ENCODE data around the gene DPP6.
"Not testable (repeated sequence)": the region's sequence is repeated elsewhere in the genome, so short reads cannot be mapped to it uniquely, and the experiment has no call there.

Gene DPP6

GRCh38 chr7:154051643-154052529 lies at the start of gene DPP6:
Gene DPP6, plus strand, starts transcription at chr7:154052398.
- DNase-seq (ENCODE audit: low spot score) = not testable (repeated sequence)

- DNase-seq (ENCODE audit: low spot score) = not testable (repeated sequence)
These were observed 42.7 kb upstream of the DPP6 start for GRCh38 chr7:154009423-154009911.

- DNase-seq (ENCODE audit: low spot score) = not testable (repeated sequence)
These were observed 41.3 kb upstream of the DPP6 start for GRCh38 chr7:154010726-154011568.

GRCh38 chr7:154012800-154013199 lies 39.4 kb upstream of the DPP6 start:
- not testable (repeated sequence) for DNase-seq (ENCODE audit: low spot score)

GRCh38 chr7:154015636-154016035 lies 36.6 kb upstream of the DPP6 start:
- DNase-seq (ENCODE audit: low spot score) = not testable (repeated sequence)

- DNase-seq (ENCODE audit: low spot score) = not testable (repeated sequence)
These were observed 33.8 kb upstream of the DPP6 start for GRCh38 chr7:154018354-154018753.

- DNase-seq (ENCODE audit: low spot score) = not testable (repeated sequence)
These were observed 24.4 kb upstream of the DPP6 start for GRCh38 chr7:154027805-154028204.

- DNase-seq (ENCODE audit: low spot score) = not testable (repeated sequence)
These were observed 21.6 kb upstream of the DPP6 start for GRCh38 chr7:154030476-154031080.

GRCh38 chr7:154039466-154040165 lies 12.6 kb upstream of the DPP6 start:
- peak; percentile 35 for DNase-seq (ENCODE audit: low spot score)

GRCh38 chr7:154050394-154050793 lies 1.8 kb upstream of the DPP6 start:
- DNase-seq (ENCODE audit: low spot score) = not testable (repeated sequence)

GRCh38 chr7:154051006-154051642 lies 1.1 kb upstream of the DPP6 start:
- not testable (repeated sequence) for DNase-seq (ENCODE audit: low spot score)

GRCh38 chr7:154052530-154053252 lies 493 bp downstream of the DPP6 start:
- DNase-seq (ENCODE audit: low spot score) = not testable (repeated sequence)

- DNase-seq (ENCODE audit: low spot score) = not testable (repeated sequence)
These were observed 1.5 kb downstream of the DPP6 start for GRCh38 chr7:154053466-154054312.

- not testable (repeated sequence) for DNase-seq (ENCODE audit: low spot score)
These were observed 2.5 kb downstream of the DPP6 start for GRCh38 chr7:154054664-154055063.

GRCh38 chr7:154055491-154056106 lies 3.4 kb downstream of the DPP6 start:
- DNase-seq (ENCODE audit: low spot score) = not testable (repeated sequence)

- DNase-seq (ENCODE audit: low spot score) = not testable (repeated sequence)
These were observed 6.6 kb downstream of the DPP6 start for GRCh38 chr7:154058783-154059182.

- not testable (repeated sequence) for DNase-seq (ENCODE audit: low spot score)
These were observed 8.4 kb downstream of the DPP6 start for GRCh38 chr7:154060551-154060950.

- DNase-seq (ENCODE audit: low spot score) = peak; percentile 6
These were observed 19.6 kb downstream of the DPP6 start for GRCh38 chr7:154071833-154072232.

All from activated CD4-positive, alpha-beta T cell treated with anti-CD3 and anti-CD28 coated beads, Interleukin-2, Interleukin-4, amounts not matched to agents 100 ng/mL and 50 ng/mL, durations not matched to agents 16 hours and 8 hours (primary cell).